Gastroesophageal sphincter (tissue), 4 donors: ENCODE measurements around the gene PKHD1. TPM values are rescaled to one million over a fixed set of nuclear protein-coding genes. Genes with fewer than 3 reads are reported as not detected.
A peak's percentile ranks its signal among the peaks of the same experiment; 100 is the strongest.

Experiments
- ATAC-seq: fragments of 150-250 bp; one replicate; pipeline ENCODE4 v1.9.1; 2016; ENCODE audit warnings: mild to moderate bottlenecking, moderate library complexity
- H3K27ac ChIP-seq, 4 donors: fragments of 200-600 bp; sonication (generic) in 3 of 4; 1 replicate in 3 of 4; 2 replicates in 1 of 4; pipeline ENCODE4 v1.5.1; 2016 to 2019
- H3K27me3 ChIP-seq: fragments of 200-600 bp; sonication (generic); one replicate; pipeline ENCODE4 v1.5.1; 2019
- H3K36me3 ChIP-seq, 2 donors: fragments of 200-600 bp; sonication (generic); one replicate each; pipeline ENCODE4 v1.5.1; 2019; ENCODE audit warnings: control low read depth in 1 of 2
- H3K4me1 ChIP-seq, 3 donors: fragments of 200-600 bp; sonication (generic); 1 replicate in 2 of 3; 2 replicates in 1 of 3; pipeline ENCODE4 v1.5.1; 2016 to 2019; ENCODE audit warnings: control low read depth in 2 of 3
- H3K4me3 ChIP-seq, 2 donors: fragments of 200-600 bp; sonication (generic); one replicate each; pipeline ENCODE4 v1.5.1; 2019; ENCODE audit warnings: mild to moderate bottlenecking in 1 of 2, moderate library complexity in 1 of 2
- H3K9me3 ChIP-seq, 3 donors: fragments of 200-600 bp; sonication (generic); one replicate each; pipeline ENCODE4 v1.5.1; 2017 to 2019; ENCODE audit warnings: control low read depth in 2 of 3
- EP300 ChIP-seq: sonication (generic); formaldehyde crosslinking; IDR thresholded peaks from one replicate; pipeline ENCODE4 v1.6.1; 2017; ENCODE audit warnings: antibody characterized with exemption, mild to moderate bottlenecking
- POLR2A ChIP-seq, 2 donors: fragments of 450-650 bp; IDR thresholded peaks; one replicate each; pipeline ENCODE4 v1.6.1; 2017; ENCODE audit warnings: antibody characterized with exemption in 2 of 2, mild to moderate bottlenecking in 2 of 2, moderate library complexity in 1 of 2
- POLR2AphosphoS5 ChIP-seq: sonication (generic); formaldehyde crosslinking; IDR thresholded peaks from one replicate; pipeline ENCODE4 v1.6.1; 2017; ENCODE audit warnings: antibody characterized with exemption
- WGBS, 2 donors: methylation state at CpG; one replicate each; pipeline ENCODE4 v1.1.5; 2018; ENCODE audit warnings: low coverage in 1 of 2; 5-methylcytosine and 5-hydroxymethylcytosine counted together
- total RNA-seq, 4 donors: library from RNA; depleted of rRNA; stranded (reverse); fragments of >200 nt; gene quantifications; one replicate each; pipeline ENCODE4 v1.1.0, GENCODE V29; 2016
- TF ChIP-seq, protein P1 (sequence below), 4 experiments: fragments of 200-600 bp in 2 of 4; fragments of 450-650 bp in 2 of 4; sonication (generic) in 1 of 4; IDR thresholded peaks; one replicate each; pipeline ENCODE4 v1.5.1; 2017 to 2019; ENCODE audit warnings: antibody characterized with exemption in 4 of 4, mild to moderate bottlenecking in 2 of 4, moderate library complexity in 2 of 4

The PKHD1 gene
- total RNA-seq, 4 donors from 2014 or later: under 0.01 TPM; not detected in 3

DNA sequence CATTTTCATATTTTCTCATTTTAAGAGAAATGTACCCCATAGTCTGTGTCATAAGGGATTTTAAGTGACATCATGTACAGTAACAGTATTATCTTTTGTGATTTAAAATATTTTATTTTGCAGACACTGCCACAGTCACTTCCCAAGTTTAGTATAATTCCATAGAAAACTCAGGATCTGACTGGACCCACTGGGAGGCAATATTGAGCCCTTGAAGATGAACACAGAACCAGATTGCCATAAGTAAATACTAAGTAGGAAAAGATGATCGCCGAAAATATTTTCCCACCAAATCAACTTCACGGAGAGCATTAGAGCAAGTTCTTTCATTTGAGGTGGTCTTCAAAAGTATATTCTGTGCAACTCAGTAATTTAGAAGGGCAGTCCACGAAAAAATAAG, 17.6 kb upstream of the PKHD1 start:
- H3K36me3 ChIP-seq: no peaks in the 10 kb centered on the region
- TF ChIP-seq EP300 (no peak), POLR2AphosphoS5 (no peak), POLR2A (IDR thresholded peaks at IDR 0.05) (no peak)
- TF ChIP-seq, protein P1, sequence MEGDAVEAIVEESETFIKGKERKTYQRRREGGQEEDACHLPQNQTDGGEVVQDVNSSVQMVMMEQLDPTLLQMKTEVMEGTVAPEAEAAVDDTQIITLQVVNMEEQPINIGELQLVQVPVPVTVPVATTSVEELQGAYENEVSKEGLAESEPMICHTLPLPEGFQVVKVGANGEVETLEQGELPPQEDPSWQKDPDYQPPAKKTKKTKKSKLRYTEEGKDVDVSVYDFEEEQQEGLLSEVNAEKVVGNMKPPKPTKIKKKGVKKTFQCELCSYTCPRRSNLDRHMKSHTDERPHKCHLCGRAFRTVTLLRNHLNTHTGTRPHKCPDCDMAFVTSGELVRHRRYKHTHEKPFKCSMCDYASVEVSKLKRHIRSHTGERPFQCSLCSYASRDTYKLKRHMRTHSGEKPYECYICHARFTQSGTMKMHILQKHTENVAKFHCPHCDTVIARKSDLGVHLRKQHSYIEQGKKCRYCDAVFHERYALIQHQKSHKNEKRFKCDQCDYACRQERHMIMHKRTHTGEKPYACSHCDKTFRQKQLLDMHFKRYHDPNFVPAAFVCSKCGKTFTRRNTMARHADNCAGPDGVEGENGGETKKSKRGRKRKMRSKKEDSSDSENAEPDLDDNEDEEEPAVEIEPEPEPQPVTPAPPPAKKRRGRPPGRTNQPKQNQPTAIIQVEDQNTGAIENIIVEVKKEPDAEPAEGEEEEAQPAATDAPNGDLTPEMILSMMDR (IDR thresholded peaks at IDR 0.05): peak in 1 of 4 experiments; percentile 14
- ATAC-seq: no peak
- no peaks in the 10 kb centered on the region for H3K9me3 ChIP-seq
- no peak overlapping the region for H3K4me3 ChIP-seq
- no peaks in the 10 kb centered on the region for H3K4me1 ChIP-seq
- WGBS, 2 donors: 44 to 65% methylated on average over 4 of the region's 4 CpGs
- H3K27me3 ChIP-seq: peaks cover 4% of the 10 kb centered on the region
- H3K27ac ChIP-seq: no peak overlapping the region

DNA sequence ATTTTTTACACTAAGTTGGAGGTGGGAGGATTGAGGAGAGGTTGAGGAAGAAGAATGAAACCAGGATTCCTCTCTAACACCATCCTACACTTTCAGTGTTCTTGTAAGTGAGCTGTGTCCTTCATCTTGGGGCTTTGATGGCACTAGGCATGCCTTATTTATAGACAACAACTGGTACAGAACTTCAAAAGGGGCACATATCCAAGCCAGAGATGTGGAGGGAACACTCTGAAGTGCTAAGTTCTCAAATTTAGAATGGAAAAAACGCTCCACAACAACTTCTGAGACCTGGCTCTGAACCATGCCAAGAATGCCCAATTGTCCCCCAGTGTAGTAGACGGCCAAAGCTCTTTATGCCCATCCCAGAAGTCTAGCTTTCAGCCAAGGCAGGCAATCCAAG, 16.2 kb upstream of the PKHD1 start:
- no peak for TF ChIP-seq POLR2AphosphoS5
- no peaks in the 10 kb centered on the region for H3K9me3 ChIP-seq
- 74 to 95% methylated on average over 2 of the region's 2 CpGs for WGBS, 2 donors

DNA sequence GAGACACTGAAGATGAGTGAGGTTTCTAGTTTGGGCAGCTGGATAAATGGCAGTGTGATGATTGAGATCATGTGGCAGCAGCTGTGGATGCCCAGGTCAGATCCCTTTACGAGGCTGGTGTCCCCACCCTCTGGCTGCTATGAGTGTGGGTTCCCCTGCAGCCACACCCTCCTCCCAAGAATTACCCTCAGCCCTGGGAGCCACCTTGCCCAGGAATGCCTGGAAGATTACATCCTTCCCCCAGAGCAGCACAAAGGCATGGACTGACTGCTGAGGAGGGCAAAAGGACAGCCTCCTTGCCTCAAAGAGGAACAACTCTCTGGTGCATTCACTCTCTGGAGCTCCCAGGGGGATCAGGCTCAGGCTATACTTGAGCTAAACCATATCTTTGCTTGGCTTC, 15.0 kb upstream of the PKHD1 start:
- no peaks in the 10 kb centered on the region for H3K4me1 ChIP-seq
- WGBS, 2 donors: 50 to 80% methylated on average over 1 of the region's 1 CpG
- H3K36me3 ChIP-seq: no peaks in the 10 kb centered on the region
- H3K27ac ChIP-seq: no peak overlapping the region
- TF ChIP-seq POLR2A (IDR thresholded peaks at IDR 0.05) (no peak), EP300 (no peak), POLR2AphosphoS5 (no peak)
- TF ChIP-seq, protein P1 (IDR thresholded peaks at IDR 0.05): no peak
- ATAC-seq: no peak
- H3K27me3 ChIP-seq: peaks cover 4% of the 10 kb centered on the region
- no peak overlapping the region for H3K4me3 ChIP-seq
- no peaks in the 10 kb centered on the region for H3K9me3 ChIP-seq

More for the DNA sequence above, 16.2 kb upstream of the PKHD1 start:
- ATAC-seq: no peak
- Histone ChIP-seq H3K27ac (no peak overlapping the region), H3K27me3 (peaks cover 4% of the 10 kb centered on the region), H3K4me1 (no peaks in the 10 kb centered on the region), H3K36me3 (no peaks in the 10 kb centered on the region), H3K4me3 (no peak overlapping the region)

DNA sequence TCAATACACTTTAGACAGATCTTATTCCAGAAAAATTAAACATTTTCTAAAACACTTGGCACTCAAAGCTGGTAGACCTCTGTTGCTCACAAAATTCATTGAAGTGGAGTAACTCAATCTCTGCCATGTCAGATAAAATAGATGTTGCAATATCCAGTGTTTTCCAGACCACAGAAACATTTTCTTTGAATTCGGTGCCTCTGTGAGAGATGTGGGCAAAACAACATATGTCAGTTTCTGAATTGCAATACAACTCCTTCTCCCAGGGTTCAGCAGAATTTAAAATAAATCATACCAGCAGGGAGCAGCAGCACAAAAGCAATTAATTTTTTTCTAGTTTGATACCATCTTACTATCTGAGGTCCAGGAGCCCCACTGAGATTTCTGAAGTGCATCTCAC, 11.3 kb upstream of the PKHD1 start:
- no peak overlapping the region for H3K4me3 ChIP-seq
- peaks cover 4% of the 10 kb centered on the region for H3K27me3 ChIP-seq
- H3K36me3 ChIP-seq: no peaks in the 10 kb centered on the region
- H3K27ac ChIP-seq: no peak overlapping the region
- no peak for ATAC-seq
- WGBS, 2 donors: 38 to 75% methylated on average over 1 of the region's 1 CpG
- H3K9me3 ChIP-seq: no peaks in the 10 kb centered on the region
- TF ChIP-seq, protein P1 (IDR thresholded peaks at IDR 0.05): peak in 1 of 4 experiments; percentile 12
- no peak for TF ChIP-seq POLR2AphosphoS5
- H3K4me1 ChIP-seq: no peaks in the 10 kb centered on the region

DNA sequence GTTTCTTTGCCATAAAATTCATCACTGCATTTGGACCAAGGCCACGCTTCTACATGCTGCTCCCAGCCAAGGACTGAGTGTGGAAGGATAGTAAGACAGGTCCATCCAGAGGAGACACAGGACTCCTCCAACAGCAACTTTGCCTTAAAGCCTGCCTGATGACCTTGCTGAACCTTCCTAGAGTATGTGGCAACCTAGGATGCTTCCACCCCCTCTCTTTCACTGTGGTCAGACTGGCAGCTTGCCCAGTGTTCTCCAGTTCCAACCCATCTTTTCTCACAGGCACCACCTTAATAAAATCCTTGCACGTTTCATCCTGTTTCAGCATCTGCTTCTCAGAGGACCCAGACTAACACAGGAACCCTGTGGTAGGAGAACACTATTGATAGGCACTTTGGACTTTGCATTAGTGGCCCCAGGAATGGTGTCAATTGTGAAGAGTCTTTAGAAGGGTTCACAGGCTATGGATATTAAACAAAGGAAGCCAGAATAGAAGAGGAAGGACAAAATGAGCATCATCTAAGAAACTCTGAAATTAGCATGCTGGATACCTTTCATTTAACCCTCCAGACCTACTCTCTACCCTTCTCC, 2.4 kb upstream of the PKHD1 start:
- Histone ChIP-seq H3K4me1 (no peaks in the 10 kb centered on the region), H3K27me3 (no peaks in the 10 kb centered on the region), H3K9me3 (no peaks in the 10 kb centered on the region), H3K36me3 (no peaks in the 10 kb centered on the region), H3K27ac (no peak overlapping the region), H3K4me3 (no peak overlapping the region)
- ATAC-seq: no peak
- WGBS, 2 donors: 42 to 50% methylated on average over 1 of the region's 2 CpGs
- TF ChIP-seq POLR2AphosphoS5: no peak
- TF ChIP-seq, protein P1 (IDR thresholded peaks at IDR 0.05): no peak
- no peak for TF ChIP-seq EP300
- TF ChIP-seq POLR2A (IDR thresholded peaks at IDR 0.05): no peak
